Activated CD4-positive, alpha-beta T cell treated with anti-CD3 and anti-CD28 coated beads, Interleukin-10, Interleukin-2, amounts not matched to agents 100 ng/mL and 50 ng/mL, durations not matched to agents 16 hours and 8 hours (primary cell): ENCODE data around the gene PIGO.

Experiments
- DNase-seq: peaks from one replicate; pipeline ENCODE4 v3.0.0-alpha.2; 2020

Gene PIGO

DNA sequence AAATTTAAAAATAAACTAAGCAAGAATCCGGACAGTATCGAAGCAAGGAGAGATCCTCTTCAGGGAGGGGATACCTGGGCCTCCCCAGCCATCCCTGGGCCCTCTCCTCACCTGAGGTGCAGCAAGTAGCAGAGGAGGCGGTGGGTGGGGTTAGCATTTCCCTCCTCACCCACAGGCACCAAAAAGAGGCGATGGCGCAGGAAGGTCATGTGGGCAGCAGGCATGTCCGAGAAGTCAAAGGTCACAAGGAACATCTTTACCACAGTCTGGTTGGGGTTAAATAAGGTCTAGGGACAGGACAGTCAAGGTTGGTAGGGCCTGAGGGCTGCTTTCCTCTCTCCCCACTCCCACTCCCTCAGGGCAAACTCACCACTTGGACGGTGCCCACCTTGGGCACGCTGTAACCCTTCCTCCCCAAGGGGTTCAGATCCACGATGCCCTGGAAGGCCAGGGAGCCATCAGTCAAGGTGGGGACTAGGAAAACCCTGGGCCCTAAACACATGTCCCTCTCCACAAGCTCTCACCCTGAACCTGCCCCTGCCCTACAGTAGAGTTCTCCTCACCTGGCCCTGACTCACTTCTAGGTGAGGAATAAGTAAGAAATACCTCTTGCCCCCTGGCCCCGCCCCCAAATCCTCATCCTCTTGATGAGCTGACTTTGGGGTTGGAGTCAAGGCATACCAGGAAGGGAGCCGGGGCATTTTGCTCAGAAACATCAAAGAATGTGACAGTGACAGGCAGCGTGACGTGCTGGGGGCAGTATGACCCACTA is 9.4 kb upstream of the PIGO start:
- no peak for DNase-seq

DNA sequence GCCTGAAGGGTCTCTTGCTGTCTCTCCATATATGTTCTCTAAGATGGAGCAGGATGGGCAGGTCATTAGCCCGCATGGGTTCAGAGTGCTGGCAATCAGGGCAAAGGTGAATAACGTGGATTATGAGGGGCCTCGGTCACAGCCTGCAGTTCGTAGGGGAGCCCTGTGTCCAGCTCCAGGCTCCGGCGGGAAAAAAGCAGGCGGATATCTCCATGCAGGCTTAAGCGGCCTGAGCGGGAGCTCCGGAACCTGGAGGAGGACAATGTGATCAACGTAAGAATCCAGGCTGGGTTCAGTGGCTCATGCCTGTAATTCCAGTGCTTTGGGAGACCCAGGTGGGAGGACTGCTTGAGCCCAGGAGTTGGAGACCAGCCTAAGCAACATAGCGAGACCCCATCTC is 8.7 kb upstream of the PIGO start:
- DNase-seq, result no peak

DNA sequence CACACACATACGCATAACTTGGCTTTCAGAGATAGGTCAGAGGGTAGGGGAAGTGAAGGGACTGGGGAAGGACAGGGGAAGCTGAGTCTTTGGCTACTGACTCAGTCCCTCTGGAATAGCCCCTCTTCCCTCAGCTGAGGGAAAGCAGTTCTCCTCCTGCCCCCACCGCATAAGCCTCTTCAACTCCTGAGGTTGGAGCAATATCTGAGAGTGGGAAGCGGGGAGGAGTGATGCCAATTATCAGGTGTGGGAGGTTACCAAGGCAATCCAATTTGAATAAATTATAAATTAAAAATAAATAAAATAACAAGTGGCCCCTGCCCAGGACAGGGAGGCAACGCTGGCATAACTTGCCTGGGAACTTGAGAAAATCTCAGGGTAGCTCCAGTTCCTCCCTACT is 8.2 kb upstream of the PIGO start:
- DNase-seq, result no peak

DNA sequence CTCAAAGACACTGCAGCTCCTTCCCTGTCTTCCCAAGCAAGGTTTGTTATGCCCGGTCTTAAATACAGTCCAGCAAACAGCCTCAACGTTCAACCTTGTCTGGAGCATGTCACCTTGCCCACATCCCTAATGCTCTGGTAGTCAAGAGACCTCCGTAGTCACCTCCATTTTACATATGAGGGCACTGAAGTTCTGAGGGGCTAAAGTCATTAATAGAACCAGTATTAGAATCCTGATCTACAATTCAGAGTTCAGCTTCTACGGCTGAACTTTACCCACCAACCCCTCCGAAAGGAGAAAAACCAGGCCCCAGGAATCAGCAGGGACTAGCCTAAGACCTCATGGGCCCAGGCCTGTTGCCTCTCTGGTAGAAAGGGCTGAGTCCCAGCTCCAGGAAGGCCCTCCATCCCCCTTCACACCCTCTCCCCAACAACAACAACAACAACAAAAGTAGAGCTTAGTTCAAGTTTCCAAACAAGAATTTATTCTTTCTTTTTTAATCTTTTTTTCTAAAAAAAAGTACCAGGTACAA is 7.3 kb upstream of the PIGO start:
- no peak for DNase-seq

DNA sequence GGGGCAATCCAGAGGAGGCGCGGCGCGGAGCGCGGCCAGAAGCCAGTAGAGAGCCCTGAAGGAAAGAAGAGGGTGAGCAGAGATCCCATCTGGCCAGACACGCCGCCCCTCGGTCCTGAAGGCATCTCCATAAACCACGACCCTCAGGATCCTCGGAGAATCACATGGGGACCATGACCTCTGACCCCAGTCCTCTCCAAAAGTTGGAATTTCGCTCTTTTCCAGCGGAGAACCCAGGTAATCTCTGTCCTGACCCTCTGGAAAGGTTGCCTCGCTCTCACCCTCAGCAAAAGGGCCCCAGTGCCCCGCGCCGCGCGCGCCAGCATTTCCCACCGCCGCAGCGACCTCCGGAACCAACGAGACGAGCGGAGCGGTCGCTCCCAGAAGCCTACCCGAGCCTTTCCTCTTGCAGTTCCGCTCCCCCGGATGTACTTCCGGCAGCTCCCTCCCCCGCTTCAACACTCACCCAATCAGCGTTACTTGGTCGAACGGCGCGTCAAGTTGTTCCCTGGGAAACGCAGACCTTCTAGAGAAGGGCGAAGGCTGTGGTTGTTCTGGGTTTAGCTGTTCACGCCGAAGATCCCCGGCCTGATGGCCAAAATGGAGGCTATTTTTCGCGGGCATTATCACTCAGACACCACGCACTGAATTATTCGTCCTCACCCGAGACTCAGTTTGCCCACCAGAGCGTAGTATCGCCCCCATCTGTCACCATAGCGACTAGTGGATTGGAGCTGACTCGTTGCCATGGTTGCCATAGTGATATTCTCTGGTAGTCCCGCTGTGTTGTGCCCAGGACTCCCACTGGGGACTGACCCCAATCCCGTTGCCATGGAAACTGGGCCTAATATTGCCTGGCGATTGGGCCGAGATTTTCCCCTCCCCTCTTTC is 6.6 kb upstream of the PIGO start, which contains the start of gene STOML2:
TSS of gene STOML2 (minus strand) at position 363 of the 891 bp plus-strand sequence. CDS start at position 326, 37 bp downstream.
- DNase-seq, result peak; percentile 96

DNA sequence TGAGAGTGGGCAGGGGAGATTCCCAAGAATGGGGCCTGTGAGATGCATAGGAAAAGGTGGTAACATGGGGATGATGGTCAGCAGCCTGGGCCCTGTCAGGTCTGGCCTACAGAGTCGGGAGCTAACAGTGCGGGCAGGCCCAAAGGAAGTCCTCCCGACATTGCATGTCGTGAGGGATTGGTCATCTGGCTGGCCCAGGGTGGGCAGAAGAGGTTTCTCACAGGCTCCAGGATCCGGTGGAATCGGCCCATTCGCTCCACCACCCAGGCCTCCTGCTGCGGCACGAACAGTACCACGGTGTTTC is 6.0 kb upstream of the PIGO start:
- no peak for DNase-seq

DNA sequence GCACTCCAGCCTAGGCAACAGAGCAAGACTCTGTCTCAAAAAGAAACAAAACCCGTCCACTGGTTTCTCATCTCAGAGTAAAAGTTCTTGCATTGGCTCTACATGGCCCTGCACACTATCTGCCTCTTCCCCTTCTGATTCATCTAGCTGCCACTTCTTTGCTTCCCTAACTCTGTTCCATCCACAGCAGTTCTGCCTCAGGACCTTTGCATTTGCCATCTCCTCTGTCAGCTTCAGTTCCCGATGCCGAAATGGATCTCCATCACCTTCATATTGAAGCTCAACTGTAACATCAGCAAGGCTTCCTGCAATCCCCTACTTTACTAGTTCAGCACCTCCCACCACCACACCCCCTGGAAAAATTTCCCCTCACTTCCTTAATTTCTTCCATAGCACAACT is 1.2 kb upstream of the PIGO start:
- DNase-seq, result no peak

DNA sequence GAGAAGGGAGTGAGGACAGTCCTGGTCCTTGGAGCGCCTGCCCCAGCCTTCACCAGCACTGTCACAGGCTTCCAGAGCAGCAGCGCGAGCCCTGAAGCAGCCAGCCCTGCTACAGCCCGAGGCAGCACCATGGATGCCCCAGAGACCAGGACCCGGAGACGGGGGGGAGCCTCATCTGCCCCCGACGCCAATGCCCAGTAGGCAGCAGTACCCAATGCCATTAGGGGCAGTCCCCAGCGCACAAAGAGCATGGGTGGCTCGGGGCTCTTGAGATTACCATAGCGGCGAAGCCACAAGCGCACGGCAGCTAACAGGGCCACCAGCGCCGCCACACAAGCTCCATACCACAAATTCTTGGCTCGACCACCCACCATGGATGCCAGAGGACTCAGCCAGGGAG is 4.9 kb downstream of the PIGO start:
- DNase-seq, result no peak

DNA sequence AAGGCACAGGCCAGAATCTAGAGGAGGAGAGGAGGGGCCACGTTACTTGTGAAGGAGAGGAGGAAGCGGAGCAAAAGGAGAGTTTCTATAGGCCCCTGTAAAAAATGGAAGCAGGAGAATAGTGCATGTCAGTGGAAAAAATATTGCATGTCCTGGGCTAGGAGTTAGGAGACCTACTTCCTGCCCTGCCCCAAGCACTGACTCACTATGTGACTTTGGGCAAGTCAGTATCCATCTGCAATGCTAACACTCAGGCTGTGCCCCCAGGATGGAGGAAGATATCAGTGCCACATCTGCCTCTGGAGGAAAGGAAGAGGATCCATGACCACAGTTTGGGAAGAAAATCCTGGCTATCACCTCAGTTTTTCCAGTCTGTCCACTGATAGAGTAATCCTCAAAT is 7.0 kb downstream of the PIGO start:
- no peak for DNase-seq

DNA sequence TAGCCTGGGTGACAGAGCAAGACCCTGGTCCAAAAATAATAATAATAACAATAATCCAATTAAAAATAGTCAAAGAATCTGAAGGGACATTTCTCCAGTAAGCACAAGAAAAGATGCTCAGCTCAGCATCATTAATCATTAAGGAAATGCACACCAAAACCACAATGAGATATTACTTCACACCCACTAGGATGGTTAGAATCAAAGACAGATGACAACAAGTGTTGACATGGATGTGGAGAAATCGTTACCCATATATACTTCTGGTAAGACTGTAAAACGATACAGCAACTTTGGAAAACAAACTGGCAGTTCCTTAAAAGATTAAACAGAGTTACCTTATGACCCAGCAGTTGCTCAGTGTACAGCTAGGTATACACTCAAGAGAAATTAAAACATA is 11.3 kb downstream of the PIGO start:
- DNase-seq, result no peak

DNA sequence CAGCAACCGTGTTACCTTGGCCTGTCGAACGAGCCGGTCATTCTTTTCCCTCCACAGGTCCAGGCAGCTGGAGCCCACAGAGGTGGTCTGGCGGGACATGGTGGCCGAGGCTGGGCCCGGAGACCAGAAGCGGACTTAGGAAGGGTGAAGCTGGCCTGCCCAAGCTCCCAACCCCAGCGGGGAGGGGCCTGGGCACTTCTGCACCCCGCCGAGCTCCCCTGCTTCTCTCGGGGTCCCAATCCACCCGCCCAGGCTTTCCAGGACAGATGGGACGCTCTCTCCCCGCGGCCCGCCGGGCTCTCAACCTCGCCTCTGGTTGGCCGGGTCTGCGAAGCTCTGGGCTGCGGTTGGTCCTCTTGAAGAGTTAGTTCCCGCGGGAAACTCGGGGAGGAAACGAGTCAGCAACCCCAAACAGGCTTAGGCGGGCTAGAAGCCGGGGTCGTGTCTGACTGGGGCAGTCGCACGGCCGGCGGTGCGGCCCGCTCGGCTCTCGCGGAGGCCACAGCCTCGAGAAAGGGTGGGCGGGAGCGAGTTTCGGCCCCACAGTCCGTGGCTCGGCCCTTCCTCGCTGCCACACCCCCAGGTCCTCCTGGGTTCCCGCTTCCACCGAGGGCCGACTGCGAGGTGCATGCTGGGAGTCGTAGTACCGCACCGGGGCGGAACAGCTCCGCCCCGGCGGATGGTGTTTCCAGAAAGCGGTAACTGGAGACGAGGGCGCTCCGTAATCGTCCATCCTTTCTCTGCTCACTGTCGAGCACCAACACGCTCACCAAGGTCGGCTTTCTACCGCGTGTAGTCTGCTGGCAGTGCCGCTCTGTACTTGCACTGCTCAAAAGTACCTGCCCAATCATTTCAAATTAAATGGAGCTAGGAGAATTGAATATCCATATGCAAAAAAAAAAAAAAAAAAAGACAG is 16.7 kb downstream of the PIGO start, which contains the start of gene FANCG:
TSS of gene FANCG (minus strand) at position 517 of the 916 bp plus-strand sequence. CDS start at position 99, 418 bp downstream.
- DNase-seq, result peak; percentile 94

DNA sequence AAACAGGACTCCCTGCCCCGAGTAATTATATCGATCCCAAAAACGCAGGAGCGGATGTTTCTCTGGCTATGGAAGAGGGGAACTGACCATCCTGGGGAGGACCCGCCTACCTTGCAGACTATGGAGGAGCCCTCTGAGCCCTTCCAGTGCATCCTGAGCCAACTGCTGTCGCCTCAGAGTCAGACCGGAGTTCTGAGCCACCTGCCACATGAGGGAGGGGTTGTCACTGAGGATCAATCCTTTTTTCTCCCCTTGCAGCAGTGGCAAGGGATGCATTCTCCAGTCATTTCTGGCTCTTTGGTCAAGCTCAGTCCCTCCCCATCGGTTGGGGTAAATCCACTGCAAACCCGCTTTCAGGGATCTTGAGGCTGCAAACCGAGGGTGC is 17.4 kb downstream of the PIGO start:
- peak; percentile 28 for DNase-seq

DNA sequence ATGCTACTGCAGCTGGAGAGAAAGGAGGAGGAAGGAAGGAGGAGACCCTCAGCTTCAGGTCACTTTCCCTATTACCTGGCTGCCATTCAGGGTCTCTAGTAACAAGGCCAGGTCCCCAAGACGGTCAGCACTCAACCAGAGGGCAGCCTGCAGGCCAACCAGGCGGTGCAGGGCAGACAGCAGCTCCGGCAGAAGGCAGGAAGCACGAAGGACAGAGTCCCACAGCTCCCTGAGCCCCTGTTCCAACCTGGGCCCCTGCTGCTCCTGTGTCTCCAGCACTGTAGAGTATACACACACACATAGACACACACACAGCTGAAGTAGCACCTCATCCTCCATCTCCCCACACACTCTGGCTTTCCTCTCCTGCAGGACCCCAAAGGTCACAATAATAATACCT is 18.3 kb downstream of the PIGO start:
- DNase-seq, result no peak

DNA sequence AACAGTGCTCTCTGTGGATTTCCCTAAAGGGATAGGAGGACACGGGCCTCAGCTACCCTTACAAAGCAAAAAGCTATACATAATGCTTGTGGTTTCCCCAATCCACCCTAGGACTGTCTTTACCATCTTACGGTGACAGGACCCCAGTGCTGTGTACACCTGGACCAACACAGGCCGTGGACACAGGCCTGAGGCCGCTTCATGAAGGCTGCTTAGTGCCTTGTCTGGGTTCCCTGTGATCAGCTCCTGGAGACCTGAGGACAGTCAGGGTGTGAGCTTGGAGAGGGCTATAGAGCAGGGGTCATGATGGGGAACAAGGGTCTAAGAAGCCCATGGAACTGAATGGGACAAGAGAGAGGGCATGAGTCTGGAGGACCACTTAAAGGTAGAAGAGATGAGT is 19.5 kb downstream of the PIGO start:
- DNase-seq, result no peak

DNA sequence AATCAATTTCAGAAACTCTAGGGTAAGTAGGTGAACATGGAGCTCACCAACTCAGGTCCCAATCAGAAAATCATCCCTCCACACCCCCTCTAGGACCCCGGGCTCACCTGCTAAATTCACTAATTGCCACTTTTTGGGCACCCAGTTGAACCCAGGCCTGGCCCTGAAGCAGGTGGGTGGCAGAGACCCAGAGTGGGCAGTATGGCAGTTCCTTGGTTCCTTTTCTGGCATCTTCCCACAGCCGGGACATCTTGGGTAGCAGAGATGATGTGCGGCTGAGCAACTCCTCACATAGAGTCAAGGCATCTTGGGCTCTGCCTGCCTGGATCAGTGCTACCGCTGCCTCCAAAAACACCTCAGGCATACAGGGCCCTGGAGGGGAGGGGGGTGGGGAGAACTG is 21.0 kb downstream of the PIGO start:
- DNase-seq, result no peak

DNA sequence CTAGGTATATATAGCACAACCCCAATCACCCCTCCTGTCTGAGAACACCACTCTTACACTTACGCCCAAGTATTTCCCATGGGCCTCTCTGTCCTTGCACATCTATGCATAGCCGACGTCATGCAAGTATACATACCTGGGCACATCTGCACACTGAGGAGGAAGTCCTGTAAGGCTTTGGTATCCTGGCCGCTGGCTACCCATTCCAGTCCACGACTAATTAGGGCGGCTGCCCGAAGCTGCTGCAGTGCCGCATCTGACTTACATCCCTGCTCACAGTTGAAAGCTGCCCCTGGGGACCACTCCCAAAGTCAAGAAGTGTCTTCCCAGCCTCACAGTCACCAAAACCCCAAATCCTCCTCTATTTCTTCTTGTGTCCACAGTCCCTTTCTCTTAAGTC is 21.6 kb downstream of the PIGO start:
- DNase-seq, result no peak

DNA sequence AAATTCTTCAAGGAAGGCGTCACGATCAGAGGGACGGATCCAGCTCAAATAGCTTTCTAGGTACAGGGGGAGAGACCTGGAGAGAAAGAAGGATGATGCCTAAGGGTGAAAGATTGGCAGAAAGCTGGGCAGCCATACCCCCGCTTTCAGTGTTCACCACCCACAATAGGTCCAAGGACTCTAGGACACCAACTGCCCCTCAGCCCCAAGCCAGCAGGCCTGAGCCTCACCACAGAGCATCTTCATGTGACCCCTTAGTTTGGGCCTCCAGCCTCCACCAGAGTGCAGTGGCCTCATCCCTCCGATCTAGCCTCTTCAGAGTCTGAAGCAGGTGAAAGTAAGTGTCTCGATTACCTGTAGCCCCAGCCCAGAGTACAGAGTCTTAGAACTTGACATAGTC is 22.2 kb downstream of the PIGO start:
- no peak for DNase-seq

DNA sequence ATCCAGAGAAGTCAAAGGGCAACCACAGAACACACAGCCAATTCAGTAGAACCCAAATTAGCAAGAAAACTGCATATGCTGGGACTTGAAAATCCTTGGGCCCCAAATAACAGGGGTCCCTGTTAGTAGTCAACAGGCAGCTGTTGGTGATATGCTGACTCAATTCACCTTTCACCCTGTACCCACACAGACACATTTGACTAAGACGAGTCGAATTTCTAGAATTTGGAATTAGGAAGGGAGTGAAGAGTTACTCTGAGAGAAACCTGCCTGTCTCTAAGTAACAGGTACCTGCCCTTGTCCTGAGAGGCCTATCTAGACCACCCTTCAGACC is 23.1 kb downstream of the PIGO start:
- peak; percentile 77 for DNase-seq

DNA sequence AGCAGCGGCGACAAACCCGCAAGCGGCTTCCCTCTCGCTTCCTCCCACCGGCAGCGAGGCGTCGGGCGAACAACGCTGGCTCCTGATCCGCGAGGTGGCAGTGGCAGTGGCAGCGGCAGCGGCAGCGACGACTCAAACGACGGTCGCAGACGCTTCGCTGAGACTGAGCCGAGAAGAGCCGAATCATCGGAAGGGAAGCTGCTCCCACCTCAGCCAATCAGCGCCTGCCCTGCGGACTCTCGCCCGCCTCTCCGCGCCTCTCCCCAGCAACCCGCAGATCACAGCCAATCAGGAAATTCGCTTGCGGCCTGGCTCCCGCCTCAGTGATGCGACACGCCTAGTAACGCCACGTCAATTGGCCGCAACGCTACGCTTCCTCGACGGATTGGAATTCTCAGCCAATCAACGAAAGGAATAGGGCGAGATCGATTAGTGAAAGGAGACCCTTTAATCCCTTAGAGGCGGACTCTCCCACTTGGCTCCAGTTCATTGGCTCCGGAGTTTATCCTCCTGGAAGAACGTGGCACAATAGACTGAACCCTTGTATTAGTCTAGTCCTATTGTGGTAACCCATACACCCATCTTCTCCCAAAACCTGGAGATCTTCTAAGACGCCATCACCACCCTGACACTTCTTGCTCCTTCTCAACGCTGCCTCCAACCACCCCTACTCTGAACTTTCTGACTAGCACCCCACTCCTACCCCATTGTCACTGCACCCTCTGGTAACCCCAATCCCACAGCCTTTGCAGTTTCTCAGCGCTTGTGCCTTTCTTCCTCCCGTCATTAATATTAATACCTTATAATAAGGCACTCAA is 23.7 kb downstream of the PIGO start, which contains the start of gene VCP:
TSS of gene VCP (minus strand) at position 165 of the 818 bp plus-strand sequence. CDS start 272 bp downstream, outside the sequence.
- peak; percentile 99 for DNase-seq

DNA sequence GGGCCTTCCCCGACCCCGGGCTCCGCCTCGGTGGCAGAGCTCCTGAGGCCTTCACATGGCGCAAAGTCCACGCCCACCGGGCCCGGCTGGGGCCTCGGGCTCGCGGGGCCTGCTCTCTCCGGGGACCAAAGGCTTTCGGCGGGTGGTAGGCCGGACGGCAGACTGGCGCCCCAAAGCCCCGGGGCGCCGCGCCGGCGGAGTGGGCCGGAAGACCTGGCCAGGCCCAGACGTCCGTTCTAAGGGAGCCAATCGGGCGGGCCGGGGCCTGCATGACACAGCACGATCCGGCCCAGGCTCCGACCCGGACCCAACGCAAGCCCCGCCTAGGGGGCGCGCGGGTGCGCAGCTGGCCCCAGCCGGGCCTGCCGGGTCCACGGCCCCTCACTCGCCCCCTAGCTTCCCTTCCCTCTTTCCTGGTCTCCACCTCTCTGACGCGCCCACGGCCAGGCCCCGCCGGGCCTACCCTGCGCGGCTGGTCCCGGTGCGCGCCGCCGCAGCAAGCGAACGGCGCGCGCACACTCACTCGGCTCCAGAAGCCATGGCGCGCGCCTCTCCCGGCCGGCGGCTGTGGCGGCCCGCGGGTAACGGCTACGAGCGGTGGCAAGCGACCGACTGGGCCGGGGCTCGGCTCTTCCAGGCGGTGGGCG is 24.5 kb downstream of the PIGO start:
- peak; percentile 90 for DNase-seq
